Neuronal stem cell (in vitro differentiated cells): ENCODE measurements around the gene PDAP1.

Experiments used
- DNase-seq: peaks from one replicate; pipeline ENCODE4 v3.0.0-alpha.2; 2013; ENCODE audit warnings: low spot score
- H2AFZ ChIP-seq: one replicate; pipeline ENCODE4 v1.6.1; 2013; ENCODE audit warnings: mild to moderate bottlenecking, low read length, inconsistent platforms
- H2AK5ac ChIP-seq: 2 replicates; pipeline ENCODE4 v1.6.1; 2013; ENCODE audit warnings: low read depth, mild to moderate bottlenecking, inconsistent platforms, low read length, moderate library complexity, mixed read lengths
- H2BK120ac ChIP-seq: 2 replicates; pipeline ENCODE4 v1.6.1; 2013; ENCODE audit warnings: low read depth, mild to moderate bottlenecking, inconsistent platforms, low read length, moderate library complexity, mixed read lengths
- H2BK12ac ChIP-seq: one replicate; pipeline ENCODE4 v1.6.1; 2013; ENCODE audit warnings: low read length, inconsistent platforms
- H2BK15ac ChIP-seq: 2 replicates; pipeline ENCODE4 v1.6.1; 2013; ENCODE audit warnings: mild to moderate bottlenecking, low read length, inconsistent platforms, mixed read lengths
- H2BK5ac ChIP-seq: one replicate; pipeline ENCODE4 v1.6.1; 2013; ENCODE audit warnings: inconsistent platforms, mild to moderate bottlenecking, low read length, moderate library complexity
- H3K14ac ChIP-seq: one replicate; pipeline ENCODE4 v1.6.1; 2013; ENCODE audit warnings: low read length, inconsistent platforms
- H3K18ac ChIP-seq: 2 replicates; pipeline ENCODE4 v1.6.1; 2013; ENCODE audit warnings: low read length, inconsistent platforms
- H3K23ac ChIP-seq: 2 replicates; pipeline ENCODE4 v1.6.1; 2013; ENCODE audit warnings: low read depth, mild to moderate bottlenecking, mixed read lengths, low read length, inconsistent platforms; ENCODE audit not compliant: poor library complexity
- H3K27ac ChIP-seq: replicated peaks from 3 replicates; pipeline ENCODE4 v1.5.1; 2013; ENCODE audit warnings: low read length, inconsistent platforms
- H3K27me3 ChIP-seq, 3 experiments: 2 replicates each; pipeline ENCODE4 v1.6.1; 2013; ENCODE audit warnings: low read length in 3 of 3, mild to moderate bottlenecking in 2 of 3, inconsistent platforms in 1 of 3, low read depth in 1 of 3, mixed read lengths in 1 of 3, moderate library complexity in 1 of 3; ENCODE audit not compliant: control insufficient read depth in 3 of 3, insufficient read depth in 3 of 3
- H3K36me3 ChIP-seq, 2 donors: replicated peaks in 1 of 2; 2 replicates each; pipeline ENCODE4 v1.6.1; 2013; ENCODE audit warnings: low read length in 2 of 2; ENCODE audit not compliant: control insufficient read depth in 2 of 2, insufficient read depth in 2 of 2
- H3K4ac ChIP-seq: 2 replicates; pipeline ENCODE4 v1.6.1; 2013; ENCODE audit warnings: inconsistent platforms, mild to moderate bottlenecking, low read length, moderate library complexity
- H3K4me1 ChIP-seq, 2 donors: 1 replicate in 1 of 2; 2 replicates in 1 of 2; pipeline ENCODE4 v1.6.1; 2013; ENCODE audit warnings: low read length in 2 of 2, low read depth in 1 of 2; ENCODE audit not compliant: control insufficient read depth in 2 of 2, insufficient read depth in 1 of 2
- H3K4me2 ChIP-seq: one replicate; pipeline ENCODE4 v1.6.1; 2013; ENCODE audit warnings: mild to moderate bottlenecking, low read length, inconsistent platforms; ENCODE audit not compliant: insufficient read depth, poor library complexity, severe bottlenecking
- H3K4me3 ChIP-seq, 2 donors: 2 replicates each; pipeline ENCODE4 v1.5.1; 2013; ENCODE audit warnings: low read length in 2 of 2, mild to moderate bottlenecking in 2 of 2, inconsistent platforms in 1 of 2, moderate library complexity in 1 of 2
- H3K79me1 ChIP-seq: one replicate; pipeline ENCODE4 v1.6.1; 2013; ENCODE audit warnings: low read depth, mild to moderate bottlenecking, inconsistent platforms, low read length, moderate library complexity
- H3K9ac ChIP-seq: one replicate; pipeline ENCODE4 v1.6.1; 2013; ENCODE audit warnings: mild to moderate bottlenecking, low read depth, low read length, inconsistent platforms; ENCODE audit not compliant: poor library complexity
- H3K9me3 ChIP-seq, 2 donors: replicated peaks in 1 of 2; 2 replicates each; pipeline versions ENCODE3 to v1.6.1; 2013; ENCODE audit warnings: low read length in 2 of 2, mild to moderate bottlenecking in 2 of 2, inconsistent platforms in 1 of 2, low read depth in 1 of 2, mixed read lengths in 1 of 2, moderate library complexity in 1 of 2; ENCODE audit not compliant: control insufficient read depth in 2 of 2, insufficient read depth in 1 of 2
- H4K8ac ChIP-seq: one replicate; pipeline ENCODE4 v1.6.1; 2013; ENCODE audit warnings: low read depth, mild to moderate bottlenecking, inconsistent platforms, low read length, moderate library complexity
- H4K91ac ChIP-seq: one replicate; pipeline ENCODE4 v1.6.1; 2013; ENCODE audit warnings: low read length, low read depth, mild to moderate bottlenecking, inconsistent platforms; ENCODE audit not compliant: poor library complexity
- WGBS, 2 donors: extraction: QIAGEN DNeasy Blood & Tissue Kit; methylation state at CpG; one replicate each; pipeline ENCODE4 v1.1.7; 2013; ENCODE audit warnings: missing lambda C conversion rate in 2 of 2, mixed read lengths in 1 of 2; ENCODE audit not compliant: insufficient read length in 2 of 2, insufficient replicate concordance in 1 of 2; ENCODE audit errors: extremely low coverage in 2 of 2; 5-methylcytosine and 5-hydroxymethylcytosine counted together

PDAP1 gene

GRCh38 chr7:99369767-99370391, 38.5 kb downstream of the PDAP1 start:
- Histone ChIP-seq H3K27me3 (no peaks in the 10 kb centered on the region), H3K23ac (no peak overlapping the region), H3K9me3 (no peaks in the 10 kb centered on the region), H3K4ac (no peak overlapping the region), H3K14ac (no peak overlapping the region), H2BK120ac (no peak overlapping the region), H3K27ac (no peak overlapping the region), H3K36me3 (peaks cover 9 to 37% of the 10 kb centered on the region in 2 donors), H3K4me1 (peaks cover 0 to 8% of the 10 kb centered on the region in 2 donors), H2AK5ac (no peak overlapping the region), H3K79me1 (no peaks in the 10 kb centered on the region), H2BK15ac (no peak overlapping the region), H2BK12ac (no peak overlapping the region), H3K4me3 (no peak overlapping the region), H4K8ac (no peak overlapping the region), H2BK5ac (no peak overlapping the region), H4K91ac (no peak overlapping the region), H3K18ac (no peak overlapping the region), H3K4me2 (no peak overlapping the region), H2AFZ (no peak overlapping the region), H3K9ac (no peak overlapping the region)
- DNase-seq, result no peak
- WGBS, 2 donors, result no CpG with 5 or more reads among the region's 9 CpGs

DNA sequence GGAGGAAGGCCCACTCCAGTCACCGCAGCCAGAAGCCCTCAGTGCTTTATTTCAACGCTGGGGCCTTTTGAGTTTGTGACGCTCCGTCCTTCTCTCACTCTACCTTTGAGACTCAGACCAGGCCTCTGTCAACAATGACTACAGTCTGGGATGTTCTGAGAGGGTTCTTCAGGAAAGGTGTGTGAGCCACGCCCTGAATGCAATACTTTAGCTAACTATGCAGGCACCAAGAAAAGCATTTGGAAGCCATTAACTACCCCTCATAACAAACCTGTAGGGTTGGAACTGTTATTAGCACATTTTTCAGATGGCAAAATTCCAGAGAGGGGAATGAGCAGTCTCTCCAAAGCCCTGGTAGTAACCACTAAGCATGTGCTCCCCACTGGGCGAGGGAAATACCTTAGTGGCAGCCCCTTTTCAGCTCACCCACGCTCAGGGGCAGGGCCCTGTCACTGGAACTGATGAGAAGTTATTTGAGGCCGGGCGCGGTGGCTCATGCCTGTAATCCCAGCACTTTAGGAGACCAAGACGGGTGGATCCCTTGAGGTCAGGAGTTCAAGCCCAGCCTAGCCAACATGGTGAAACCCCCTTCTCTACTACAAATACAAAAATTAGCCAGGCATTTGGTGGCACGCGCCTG, 39.5 kb downstream of the PDAP1 start:
- WGBS, 2 donors, result no CpG with 5 or more reads among the region's 13 CpGs
- H3K4me1 ChIP-seq, result peaks cover 0 to 8% of the 10 kb centered on the region in 2 donors
- H2AFZ ChIP-seq, result no peak overlapping the region
- no peak overlapping the region for H4K91ac ChIP-seq
- H3K36me3 ChIP-seq, result peaks cover 12 to 47% of the 10 kb centered on the region in 2 donors
- H2AK5ac ChIP-seq, result no peak overlapping the region
- H3K4me3 ChIP-seq, result no peak overlapping the region
- no peak overlapping the region for H2BK5ac ChIP-seq
- no peaks in the 10 kb centered on the region for H3K9me3 ChIP-seq
- no peaks in the 10 kb centered on the region for H3K27me3 ChIP-seq
- no peak overlapping the region for H3K23ac ChIP-seq
- no peak overlapping the region for H3K18ac ChIP-seq
- no peak for DNase-seq
- no peak overlapping the region for H3K9ac ChIP-seq
- H2BK12ac ChIP-seq, result no peak overlapping the region
- no peak overlapping the region for H4K8ac ChIP-seq
- no peak overlapping the region for H3K4me2 ChIP-seq
- H3K79me1 ChIP-seq, result no peaks in the 10 kb centered on the region
- no peak overlapping the region for H3K4ac ChIP-seq
- no peak overlapping the region for H2BK120ac ChIP-seq
- no peak overlapping the region for H3K14ac ChIP-seq
- no peak overlapping the region for H2BK15ac ChIP-seq
- no peak overlapping the region for H3K27ac ChIP-seq

GRCh38 chr7:99366646-99367045, 41.8 kb downstream of the PDAP1 start:
- H3K4ac ChIP-seq, result no peak overlapping the region
- H3K9me3 ChIP-seq, result no peaks in the 10 kb centered on the region
- no peak overlapping the region for H4K91ac ChIP-seq
- H3K27me3 ChIP-seq, result no peaks in the 10 kb centered on the region
- no peak overlapping the region for H2BK12ac ChIP-seq
- no peak overlapping the region for H3K4me2 ChIP-seq
- H3K4me3 ChIP-seq, result no peak overlapping the region
- no peak overlapping the region for H4K8ac ChIP-seq
- H3K23ac ChIP-seq, result peak overlapping the region; percentile 61
- no peak overlapping the region for H2AK5ac ChIP-seq
- no peak overlapping the region for H2BK120ac ChIP-seq
- H3K36me3 ChIP-seq, result peaks cover 16 to 66% of the 10 kb centered on the region in 2 donors
- no peak overlapping the region for H2BK5ac ChIP-seq
- no CpG with 5 or more reads among the region's 11 CpGs for WGBS, 2 donors
- no peak overlapping the region for H3K14ac ChIP-seq
- H2BK15ac ChIP-seq, result no peak overlapping the region
- no peak overlapping the region for H2AFZ ChIP-seq
- H3K4me1 ChIP-seq, result peaks cover 0 to 2% of the 10 kb centered on the region in 2 donors
- H3K9ac ChIP-seq, result peak overlapping the region; percentile 66
- no peak for DNase-seq
- no peak overlapping the region for H3K18ac ChIP-seq
- H3K27ac ChIP-seq, result peak overlapping the region; percentile 20
- no peaks in the 10 kb centered on the region for H3K79me1 ChIP-seq

DNA sequence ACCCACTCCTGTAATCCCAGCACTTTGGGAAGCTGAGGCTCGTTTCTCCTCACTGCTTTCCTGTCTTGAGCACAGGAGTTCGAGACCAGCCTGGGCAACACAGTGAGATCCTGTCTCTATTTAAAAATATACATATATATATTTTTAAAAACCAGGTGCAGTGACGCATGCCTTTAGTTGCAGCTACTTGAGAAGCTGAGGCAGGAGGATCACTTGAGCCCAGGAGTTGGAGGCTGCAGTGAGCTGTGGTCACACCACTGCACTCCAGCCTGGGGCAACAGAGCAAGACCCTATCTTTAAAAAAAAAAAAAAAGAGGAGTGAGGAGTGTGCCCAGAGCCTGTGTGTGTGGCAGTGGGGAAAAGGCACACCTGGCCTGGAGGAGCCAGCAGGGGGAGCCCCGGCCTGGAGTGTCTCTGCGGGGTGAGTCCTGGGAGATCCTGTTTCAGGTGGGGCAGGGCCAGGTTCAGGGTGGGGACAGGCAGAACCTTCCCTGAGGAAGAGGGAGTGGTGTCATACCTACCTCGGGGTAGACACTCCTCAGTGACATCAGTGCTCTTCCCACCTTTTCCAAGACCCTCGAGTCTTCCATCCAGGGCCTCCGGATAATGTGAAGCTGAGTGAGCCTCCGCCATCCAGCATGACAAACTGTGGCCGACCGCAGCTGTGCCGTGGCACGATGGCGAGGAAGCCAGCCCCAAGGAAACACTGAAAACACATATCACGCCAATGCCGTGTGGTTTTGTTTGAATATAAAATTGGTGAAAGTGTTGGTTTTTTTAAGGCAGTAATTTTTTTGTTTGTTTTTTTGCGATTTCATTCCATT, 42.9 kb downstream of the PDAP1 start:
- Histone ChIP-seq H3K4ac (no peak overlapping the region), H3K18ac (no peak overlapping the region)
- WGBS, 2 donors, result no CpG with 5 or more reads among the region's 17 CpGs

More for the DNA sequence above, 42.9 kb downstream of the PDAP1 start:
- Histone ChIP-seq H3K4me1 (peaks cover 0 to 2% of the 10 kb centered on the region in 2 donors), H3K9me3 (no peaks in the 10 kb centered on the region), H3K79me1 (no peaks in the 10 kb centered on the region), H2AK5ac (no peak overlapping the region), H3K9ac (no peak overlapping the region), H2BK15ac (no peak overlapping the region), H2BK5ac (no peak overlapping the region), H3K23ac (no peak overlapping the region), H4K91ac (no peak overlapping the region), H3K4me3 (no peak overlapping the region), H2BK12ac (no peak overlapping the region), H3K4me2 (no peak overlapping the region), H3K36me3 (peaks cover 16 to 77% of the 10 kb centered on the region in 2 donors), H3K27me3 (no peaks in the 10 kb centered on the region), H4K8ac (no peak overlapping the region), H2AFZ (no peak overlapping the region), H2BK120ac (no peak overlapping the region), H3K27ac (no peak overlapping the region), H3K14ac (no peak overlapping the region)
- DNase-seq, result no peak
